ENCODE measurements around the gene TMOD4.

The TMOD4 gene

GRCh38 chr1:151142411-151143056 is 33.2 kb downstream of the TMOD4 start:
- DNase-seq: no peak

- no peak for DNase-seq
These were observed 38.0 kb downstream of the TMOD4 start for GRCh38 chr1:151137789-151138188.

GRCh38 chr1:151135433-151136385 is 40.1 kb downstream of the TMOD4 start:
- DNase-seq: no peak

- no peak for DNase-seq
These were observed 40.8 kb downstream of the TMOD4 start for GRCh38 chr1:151134991-151135390.

GRCh38 chr1:151134396-151134795 is 41.4 kb downstream of the TMOD4 start:
- no peak for DNase-seq

- no peak for DNase-seq
These were observed 42.6 kb downstream of the TMOD4 start for GRCh38 chr1:151133018-151133806.

- no peak for DNase-seq
These were observed 43.3 kb downstream of the TMOD4 start for GRCh38 chr1:151132335-151133017.

- no peak for DNase-seq
These were observed 44.0 kb downstream of the TMOD4 start for GRCh38 chr1:151131701-151132334.

GRCh38 chr1:151130987-151131586 is 44.7 kb downstream of the TMOD4 start:
- DNase-seq: no peak

GRCh38 chr1:151128800-151129199 is 47.0 kb downstream of the TMOD4 start:
- no peak for DNase-seq

GRCh38 chr1:151124763-151125403 is 50.9 kb downstream of the TMOD4 start:
- DNase-seq: no peak
